ENCODE results near the gene PTPRK.

DNA sequence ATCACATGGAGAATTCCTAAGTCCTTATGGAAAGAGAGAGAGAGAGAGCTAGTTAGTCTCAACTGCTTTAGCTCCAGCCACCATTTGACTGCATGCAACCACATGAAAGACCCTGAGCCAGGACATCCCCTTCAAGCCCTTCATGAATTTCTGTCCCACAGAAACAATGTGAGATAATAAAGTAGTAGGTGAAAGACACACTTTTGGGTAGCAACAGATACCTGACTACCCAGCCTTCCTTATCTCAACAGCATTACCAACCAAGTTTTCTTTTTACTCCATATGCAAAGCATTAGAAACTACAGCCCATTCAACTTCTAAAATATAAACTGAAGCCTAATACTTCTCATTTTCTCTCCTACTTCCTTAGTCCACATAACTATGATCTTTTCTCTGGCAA lies 596.4 kb downstream of the PTPRK start:
- TF ChIP-seq, protein P1, sequence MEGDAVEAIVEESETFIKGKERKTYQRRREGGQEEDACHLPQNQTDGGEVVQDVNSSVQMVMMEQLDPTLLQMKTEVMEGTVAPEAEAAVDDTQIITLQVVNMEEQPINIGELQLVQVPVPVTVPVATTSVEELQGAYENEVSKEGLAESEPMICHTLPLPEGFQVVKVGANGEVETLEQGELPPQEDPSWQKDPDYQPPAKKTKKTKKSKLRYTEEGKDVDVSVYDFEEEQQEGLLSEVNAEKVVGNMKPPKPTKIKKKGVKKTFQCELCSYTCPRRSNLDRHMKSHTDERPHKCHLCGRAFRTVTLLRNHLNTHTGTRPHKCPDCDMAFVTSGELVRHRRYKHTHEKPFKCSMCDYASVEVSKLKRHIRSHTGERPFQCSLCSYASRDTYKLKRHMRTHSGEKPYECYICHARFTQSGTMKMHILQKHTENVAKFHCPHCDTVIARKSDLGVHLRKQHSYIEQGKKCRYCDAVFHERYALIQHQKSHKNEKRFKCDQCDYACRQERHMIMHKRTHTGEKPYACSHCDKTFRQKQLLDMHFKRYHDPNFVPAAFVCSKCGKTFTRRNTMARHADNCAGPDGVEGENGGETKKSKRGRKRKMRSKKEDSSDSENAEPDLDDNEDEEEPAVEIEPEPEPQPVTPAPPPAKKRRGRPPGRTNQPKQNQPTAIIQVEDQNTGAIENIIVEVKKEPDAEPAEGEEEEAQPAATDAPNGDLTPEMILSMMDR (conservative IDR thresholded peaks at IDR 0.05), result no peak
- no peak for TF ChIP-seq ZFX (IDR thresholded peaks at IDR 0.05)
